ENCODE results near the gene CTNNA3.

DNA sequence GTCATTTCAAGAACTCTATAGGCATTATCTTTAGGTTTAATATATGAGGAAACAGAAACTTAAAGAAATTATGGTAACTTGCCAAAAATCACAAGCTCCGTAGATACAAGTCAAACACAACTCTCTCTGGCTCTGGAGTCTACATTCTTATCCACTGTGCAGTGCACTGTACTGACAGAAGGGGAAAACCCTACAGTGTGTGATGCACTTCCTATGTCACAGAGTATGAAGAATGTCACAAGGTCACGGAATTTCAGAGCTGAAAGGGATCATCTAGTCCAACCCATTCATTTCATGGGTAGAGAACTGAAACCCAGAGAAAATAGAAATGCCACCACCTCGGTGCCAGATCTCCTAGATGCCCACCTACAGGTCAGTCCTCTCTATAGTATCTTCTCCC, 684.0 kb downstream of the CTNNA3 start:
- TF ChIP-seq, protein P1, sequence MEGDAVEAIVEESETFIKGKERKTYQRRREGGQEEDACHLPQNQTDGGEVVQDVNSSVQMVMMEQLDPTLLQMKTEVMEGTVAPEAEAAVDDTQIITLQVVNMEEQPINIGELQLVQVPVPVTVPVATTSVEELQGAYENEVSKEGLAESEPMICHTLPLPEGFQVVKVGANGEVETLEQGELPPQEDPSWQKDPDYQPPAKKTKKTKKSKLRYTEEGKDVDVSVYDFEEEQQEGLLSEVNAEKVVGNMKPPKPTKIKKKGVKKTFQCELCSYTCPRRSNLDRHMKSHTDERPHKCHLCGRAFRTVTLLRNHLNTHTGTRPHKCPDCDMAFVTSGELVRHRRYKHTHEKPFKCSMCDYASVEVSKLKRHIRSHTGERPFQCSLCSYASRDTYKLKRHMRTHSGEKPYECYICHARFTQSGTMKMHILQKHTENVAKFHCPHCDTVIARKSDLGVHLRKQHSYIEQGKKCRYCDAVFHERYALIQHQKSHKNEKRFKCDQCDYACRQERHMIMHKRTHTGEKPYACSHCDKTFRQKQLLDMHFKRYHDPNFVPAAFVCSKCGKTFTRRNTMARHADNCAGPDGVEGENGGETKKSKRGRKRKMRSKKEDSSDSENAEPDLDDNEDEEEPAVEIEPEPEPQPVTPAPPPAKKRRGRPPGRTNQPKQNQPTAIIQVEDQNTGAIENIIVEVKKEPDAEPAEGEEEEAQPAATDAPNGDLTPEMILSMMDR (IDR thresholded peaks at IDR 0.05; ENCODE audit: low read depth, low read length, missing input control) = no peak
- TF ChIP-seq JUND (IDR thresholded peaks at IDR 0.05) = no peak
